ENCODE data around the gene VDAC2. TPM values are rescaled to one million over a fixed set of nuclear protein-coding genes. Genes with fewer than 3 reads are reported as not detected.

The VDAC2 gene
- total RNA-seq, 1 experiment from 2014 or later, result 328 TPM

DNA sequence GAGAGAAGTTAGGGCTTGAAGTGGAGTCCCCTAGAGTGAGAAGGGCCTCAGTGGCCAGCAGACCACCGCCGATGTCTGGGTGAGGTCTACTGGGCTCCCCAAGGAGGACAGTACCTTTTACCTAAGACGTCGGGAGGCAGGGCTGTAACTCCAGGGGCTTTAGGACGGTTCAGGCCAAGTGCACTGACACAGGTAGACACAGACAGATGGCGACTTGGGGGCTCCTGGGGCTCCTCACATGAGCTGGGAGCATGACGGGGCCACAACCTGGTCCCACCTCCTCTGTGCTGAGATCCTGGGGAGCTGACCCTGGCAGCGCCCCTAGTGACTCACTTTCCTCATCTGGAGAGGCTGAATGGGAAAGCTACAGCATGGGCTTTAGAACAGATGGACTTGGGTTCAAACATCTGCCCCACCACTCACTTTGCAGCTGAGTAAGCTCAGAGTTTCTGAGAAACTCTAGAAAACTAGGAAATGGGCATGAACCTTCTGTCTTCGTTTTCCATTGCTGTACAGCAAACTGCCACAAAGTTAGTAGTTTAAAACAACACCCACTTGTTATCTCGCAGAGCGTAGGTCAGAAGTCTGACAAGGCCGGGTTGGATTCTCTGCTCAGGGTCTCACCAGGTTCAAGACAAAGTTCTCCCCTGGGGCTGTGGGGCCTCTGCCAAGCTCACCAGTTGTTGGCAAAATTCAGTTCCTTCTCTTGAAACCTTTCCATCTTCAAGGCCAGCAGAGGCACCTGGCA lies 29.9 kb downstream of the VDAC2 start:
- no peak overlapping the region for H3K4me3 ChIP-seq (ENCODE audit: low read depth, low read length, poor library complexity, severe bottlenecking)
- intact Hi-C loops (cut with micrococcal nuclease; ENCODE audit: unreplicated experiment), result no loop called here
- ChIA-PET CTCF (no interaction called here), POLR2A (ENCODE audit: low non-redundant PET) (no interaction called here)
- H3K27me3 ChIP-seq (replicated peaks; ENCODE audit: insufficient read depth, low read depth, low read length, poor library complexity), result no peaks in the 10 kb centered on the region
- no peaks in the 10 kb centered on the region for H3K36me3 ChIP-seq (ENCODE audit: insufficient read depth, low read length, poor library complexity, severe bottlenecking)
- no peak for TF ChIP-seq EZH2 (IDR thresholded peaks at IDR 0.05; ENCODE audit: borderline replicate concordance, low read depth, low read length, poor library complexity, severe bottlenecking)
- TF ChIP-seq, protein P1, sequence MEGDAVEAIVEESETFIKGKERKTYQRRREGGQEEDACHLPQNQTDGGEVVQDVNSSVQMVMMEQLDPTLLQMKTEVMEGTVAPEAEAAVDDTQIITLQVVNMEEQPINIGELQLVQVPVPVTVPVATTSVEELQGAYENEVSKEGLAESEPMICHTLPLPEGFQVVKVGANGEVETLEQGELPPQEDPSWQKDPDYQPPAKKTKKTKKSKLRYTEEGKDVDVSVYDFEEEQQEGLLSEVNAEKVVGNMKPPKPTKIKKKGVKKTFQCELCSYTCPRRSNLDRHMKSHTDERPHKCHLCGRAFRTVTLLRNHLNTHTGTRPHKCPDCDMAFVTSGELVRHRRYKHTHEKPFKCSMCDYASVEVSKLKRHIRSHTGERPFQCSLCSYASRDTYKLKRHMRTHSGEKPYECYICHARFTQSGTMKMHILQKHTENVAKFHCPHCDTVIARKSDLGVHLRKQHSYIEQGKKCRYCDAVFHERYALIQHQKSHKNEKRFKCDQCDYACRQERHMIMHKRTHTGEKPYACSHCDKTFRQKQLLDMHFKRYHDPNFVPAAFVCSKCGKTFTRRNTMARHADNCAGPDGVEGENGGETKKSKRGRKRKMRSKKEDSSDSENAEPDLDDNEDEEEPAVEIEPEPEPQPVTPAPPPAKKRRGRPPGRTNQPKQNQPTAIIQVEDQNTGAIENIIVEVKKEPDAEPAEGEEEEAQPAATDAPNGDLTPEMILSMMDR (conservative IDR thresholded peaks at IDR 0.05; ENCODE audit: low read depth, low read length), result no peak
- peaks cover 21% of the 10 kb centered on the region for H3K4me1 ChIP-seq (ENCODE audit: insufficient read depth, low read length, poor library complexity, severe bottlenecking)
- no peak for DNase-seq (ENCODE audit: low spot score)
- no peaks in the 10 kb centered on the region for H3K9me3 ChIP-seq (ENCODE audit: low read depth, low read length, poor library complexity, severe bottlenecking)
- H3K27ac ChIP-seq (ENCODE audit: low read depth, low read length, poor library complexity, severe bottlenecking), result no peak overlapping the region
- no TSS peak for BruUV-seq (replicated peaks)

DNA sequence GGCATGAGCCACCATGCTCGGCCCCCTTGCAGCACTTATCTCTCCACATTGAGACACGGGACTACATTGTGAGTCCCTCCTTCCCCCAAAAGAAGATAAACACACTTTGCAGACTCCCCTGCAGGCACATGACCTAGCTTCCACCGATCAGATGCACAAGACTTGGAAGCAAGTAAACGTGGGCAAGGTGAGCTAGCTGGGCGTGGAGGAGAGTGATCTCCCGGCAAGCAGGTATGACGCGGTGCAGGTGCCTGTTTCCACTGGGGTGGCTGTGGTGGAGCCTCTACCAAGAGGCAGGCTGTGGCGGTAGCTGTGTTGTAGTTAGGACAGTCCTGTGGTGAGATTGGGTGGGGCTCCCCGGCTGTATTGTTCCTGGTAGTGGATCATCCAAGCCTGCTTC lies 32.8 kb downstream of the VDAC2 start:
- intact Hi-C loops (cut with micrococcal nuclease; ENCODE audit: unreplicated experiment), result no loop called here
- peaks cover 14% of the 10 kb centered on the region for H3K4me1 ChIP-seq (ENCODE audit: insufficient read depth, low read length, poor library complexity, severe bottlenecking)
- TF ChIP-seq, protein P1 (conservative IDR thresholded peaks at IDR 0.05; ENCODE audit: low read depth, low read length), result no peak
- no peak for TF ChIP-seq EZH2 (IDR thresholded peaks at IDR 0.05; ENCODE audit: borderline replicate concordance, low read depth, low read length, poor library complexity, severe bottlenecking)
- no peak overlapping the region for H3K4me3 ChIP-seq (ENCODE audit: low read depth, low read length, poor library complexity, severe bottlenecking)
- no TSS peak for BruUV-seq (replicated peaks)
- H3K9me3 ChIP-seq (ENCODE audit: low read depth, low read length, poor library complexity, severe bottlenecking), result no peaks in the 10 kb centered on the region
- H3K27ac ChIP-seq (ENCODE audit: low read depth, low read length, poor library complexity, severe bottlenecking), result no peak overlapping the region
- CTCF ChIA-PET, result no interaction called here
- no peak for DNase-seq (ENCODE audit: low spot score)
- no peaks in the 10 kb centered on the region for H3K36me3 ChIP-seq (ENCODE audit: insufficient read depth, low read length, poor library complexity, severe bottlenecking)
- POLR2A ChIA-PET (ENCODE audit: low non-redundant PET), result no interaction called here
- no peaks in the 10 kb centered on the region for H3K27me3 ChIP-seq (replicated peaks; ENCODE audit: insufficient read depth, low read depth, low read length, poor library complexity)

DNA sequence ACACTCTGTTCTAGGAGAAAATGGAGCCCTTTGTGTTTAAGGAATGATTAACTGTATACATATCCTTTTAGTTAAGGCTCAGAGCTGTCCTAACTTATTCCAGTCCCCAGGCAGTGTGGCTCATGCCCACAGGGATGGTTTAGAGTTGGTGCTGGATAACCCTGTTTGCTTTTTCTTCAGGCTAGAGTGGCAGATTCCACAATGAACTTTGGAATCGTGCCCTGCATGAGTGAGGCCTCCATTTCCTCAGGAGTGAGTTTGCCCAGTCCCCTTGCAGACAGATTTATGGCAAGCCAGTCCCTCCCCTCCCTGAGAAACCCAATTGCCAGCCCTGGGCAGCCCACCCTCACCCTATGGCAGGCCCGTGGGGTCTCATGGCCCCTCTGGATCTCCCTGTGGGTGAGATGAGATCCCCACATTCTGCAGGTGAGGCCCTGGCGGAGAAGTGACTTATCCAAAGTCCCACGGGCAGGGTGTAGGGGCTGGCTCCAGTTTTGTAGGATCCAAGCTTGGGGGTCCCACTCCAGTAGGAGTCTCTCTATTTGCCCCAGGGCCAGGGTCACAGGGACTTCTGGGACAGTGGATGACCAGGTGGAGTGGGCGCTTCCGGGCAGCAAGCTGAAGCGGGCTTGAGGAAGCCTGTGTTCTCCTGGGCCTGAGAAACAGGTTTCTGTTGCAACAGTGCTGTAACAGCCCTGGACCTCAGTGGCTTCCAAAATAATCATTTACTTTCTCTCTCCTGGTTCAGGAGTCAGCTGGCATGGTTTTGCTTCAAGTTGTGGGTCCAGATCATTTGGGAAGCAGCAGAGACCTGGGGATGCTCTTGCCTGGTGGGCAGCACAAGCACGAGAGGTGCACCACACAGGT lies 34.1 kb downstream of the VDAC2 start:
- Histone ChIP-seq H3K27ac (ENCODE audit: low read depth, low read length, poor library complexity, severe bottlenecking) (no peak overlapping the region), H3K4me1 (ENCODE audit: insufficient read depth, low read length, poor library complexity, severe bottlenecking) (peaks cover under 1% of the 10 kb centered on the region), H3K9me3 (ENCODE audit: low read depth, low read length, poor library complexity, severe bottlenecking) (no peaks in the 10 kb centered on the region), H3K36me3 (ENCODE audit: insufficient read depth, low read length, poor library complexity, severe bottlenecking) (no peaks in the 10 kb centered on the region), H3K27me3 (replicated peaks; ENCODE audit: insufficient read depth, low read depth, low read length, poor library complexity) (no peaks in the 10 kb centered on the region), H3K4me3 (ENCODE audit: low read depth, low read length, poor library complexity, severe bottlenecking) (no peak overlapping the region)
- TF ChIP-seq EZH2 (IDR thresholded peaks at IDR 0.05; ENCODE audit: borderline replicate concordance, low read depth, low read length, poor library complexity, severe bottlenecking), result no peak
- TF ChIP-seq, protein P1 (conservative IDR thresholded peaks at IDR 0.05; ENCODE audit: low read depth, low read length), result no peak
- DNase-seq (ENCODE audit: low spot score), result no peak
- intact Hi-C loops (cut with micrococcal nuclease; ENCODE audit: unreplicated experiment), result no loop called here
- CTCF ChIA-PET, result no interaction called here
- no TSS peak for BruUV-seq (replicated peaks)
- POLR2A ChIA-PET (ENCODE audit: low non-redundant PET), result no interaction called here
